GM18861 (cell line): Measurements from ENCODE around the gene CYP26C1.

Experiments used
- ATAC-seq: cut with Tn5 transposase; IDR thresholded peaks from one replicate; pipeline ENCODE4 v1.9.1; 2021; ENCODE audit not compliant: unreplicated experiment

Gene CYP26C1

GRCh38 chr10:93059975-93060886 lies at the start of gene CYP26C1:
Gene CYP26C1, plus strand, starts transcription at chr10:93060798. Its CDS starts 466 bp downstream, at chr10:93061264.
- ATAC-seq = no peak

GRCh38 chr10:93015722-93016121 lies 44.9 kb upstream of the CYP26C1 start:
- no peak for ATAC-seq

DNA sequence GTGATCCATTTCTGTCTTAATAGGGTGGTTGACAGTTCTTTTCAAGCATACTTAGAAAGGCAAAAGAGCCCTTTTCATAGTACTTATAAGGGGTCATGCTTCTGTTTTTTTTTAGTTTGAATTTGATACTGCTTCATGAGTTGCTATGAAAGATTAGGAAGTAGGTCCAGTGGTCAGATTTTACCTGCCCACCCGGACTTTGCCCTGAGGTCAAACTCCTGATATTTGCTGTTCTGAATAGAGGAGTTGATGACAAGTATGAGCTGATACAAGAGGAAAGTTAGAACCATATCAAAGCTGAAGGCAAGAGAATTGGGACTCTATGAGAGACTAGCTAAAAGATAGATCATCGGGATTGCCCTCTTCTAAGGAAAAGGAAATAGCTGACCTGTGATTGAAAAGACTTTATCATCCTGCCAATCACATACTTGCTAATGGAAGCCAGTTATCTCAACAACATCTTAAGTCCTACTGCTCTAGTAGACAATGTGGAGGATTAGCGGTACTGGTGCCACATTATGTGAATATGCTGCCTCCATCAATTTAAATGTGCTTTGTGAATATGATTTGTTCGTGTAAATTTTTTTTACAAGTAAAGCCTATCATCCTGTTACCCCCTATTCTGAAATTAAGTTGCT lies 37.5 kb upstream of the CYP26C1 start:
- ATAC-seq = no peak

DNA sequence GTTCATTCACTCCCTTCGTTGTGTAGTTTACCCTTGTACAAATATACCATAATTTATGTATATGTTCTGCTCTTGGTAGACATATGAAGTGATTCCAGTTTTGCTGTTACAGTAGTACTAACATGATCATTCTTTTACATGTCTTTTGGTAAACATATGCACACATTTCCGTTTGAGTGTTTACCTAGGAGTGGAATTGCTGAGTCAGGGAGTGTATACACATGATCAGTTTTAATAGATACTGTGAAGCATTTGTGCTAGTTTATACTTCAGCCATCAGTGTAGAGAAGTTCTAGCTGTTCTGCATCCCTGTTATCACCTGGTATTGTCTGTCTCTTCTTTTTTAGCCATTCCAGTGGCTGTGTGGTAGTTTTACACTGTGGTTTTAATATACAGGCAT lies 34.5 kb upstream of the CYP26C1 start:
- ATAC-seq = no peak

GRCh38 chr10:93027508-93027907 lies 33.1 kb upstream of the CYP26C1 start:
- ATAC-seq = no peak

- ATAC-seq = no peak
Measured at GRCh38 chr10:93028883-93029282, 31.7 kb upstream of the CYP26C1 start.

- no peak for ATAC-seq
Measured at GRCh38 chr10:93030409-93030808, 30.2 kb upstream of the CYP26C1 start.

DNA sequence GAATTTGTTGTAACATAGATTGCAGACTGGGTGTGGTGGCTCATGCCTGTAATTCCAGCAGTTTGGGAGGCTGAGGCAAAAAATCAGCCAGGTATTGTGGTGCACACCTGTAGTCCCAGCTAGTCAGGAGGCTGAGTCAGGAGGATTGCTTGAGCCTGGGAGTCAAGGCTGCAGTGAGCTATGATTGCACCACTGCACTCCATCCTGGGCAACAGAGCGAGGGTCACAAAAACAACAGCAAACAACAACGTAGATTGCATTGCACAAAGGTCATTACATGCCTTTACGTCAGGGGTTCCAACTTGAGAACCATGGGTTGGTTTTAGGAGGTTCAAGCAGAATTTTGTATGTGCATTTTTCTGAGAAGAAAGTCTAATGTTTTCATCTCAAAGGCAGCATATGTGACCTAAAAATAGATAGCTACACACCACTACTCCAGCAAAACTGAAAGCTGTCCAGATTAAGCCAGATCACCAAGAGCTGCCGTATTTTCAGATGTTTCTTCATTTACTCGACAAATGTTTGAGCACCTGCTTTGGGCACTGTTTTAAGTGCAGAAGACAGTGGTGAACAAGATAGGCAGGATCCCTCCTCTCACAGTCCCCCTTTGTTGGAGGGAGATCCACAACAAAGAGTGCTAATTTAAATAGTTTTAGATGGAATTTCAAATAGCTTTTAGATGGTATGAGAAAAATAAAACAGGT lies 28.3 kb upstream of the CYP26C1 start:
- no peak for ATAC-seq

DNA sequence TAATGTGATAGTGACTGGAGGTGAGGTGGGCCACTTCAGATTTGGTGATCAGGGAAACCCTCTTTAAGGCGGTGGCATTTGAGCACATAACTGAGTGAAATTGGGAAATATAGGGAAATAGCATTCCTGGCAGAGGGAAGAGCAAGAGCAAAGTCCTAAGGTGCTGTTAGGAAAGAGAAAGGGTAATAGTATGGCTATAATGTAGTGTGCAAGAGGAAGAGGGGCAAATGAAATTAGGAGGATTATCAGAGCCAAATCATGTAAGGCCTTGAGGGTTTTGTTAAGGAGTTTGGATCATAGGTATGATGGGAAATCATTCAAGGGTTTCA lies 27.8 kb upstream of the CYP26C1 start:
- ATAC-seq = no peak

GRCh38 chr10:93034426-93034825 lies 26.2 kb upstream of the CYP26C1 start:
- ATAC-seq = no peak

- ATAC-seq = no peak
Measured at GRCh38 chr10:93039110-93039509, 21.5 kb upstream of the CYP26C1 start.

DNA sequence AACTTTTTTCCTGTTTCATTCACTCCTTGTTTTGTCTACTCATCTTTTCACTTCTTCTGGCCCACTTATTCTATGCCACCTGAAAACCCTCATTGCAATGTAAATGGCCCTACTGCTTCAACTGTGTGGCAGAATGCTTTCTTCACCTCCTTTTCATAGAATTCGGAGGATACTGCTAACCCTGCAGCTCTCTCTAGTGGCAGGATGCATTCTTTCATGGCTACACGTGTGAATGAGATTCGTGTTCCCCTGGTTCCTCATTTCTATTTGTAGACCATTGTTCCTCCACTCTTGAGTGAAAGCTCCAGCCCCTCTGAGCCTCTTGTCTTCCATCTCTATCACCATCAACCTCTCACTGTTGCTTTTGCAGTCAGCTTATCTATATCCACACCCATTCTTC lies 20.9 kb upstream of the CYP26C1 start:
- no peak for ATAC-seq

GRCh38 chr10:93054486-93054885 lies 6.1 kb upstream of the CYP26C1 start:
- no peak for ATAC-seq

DNA sequence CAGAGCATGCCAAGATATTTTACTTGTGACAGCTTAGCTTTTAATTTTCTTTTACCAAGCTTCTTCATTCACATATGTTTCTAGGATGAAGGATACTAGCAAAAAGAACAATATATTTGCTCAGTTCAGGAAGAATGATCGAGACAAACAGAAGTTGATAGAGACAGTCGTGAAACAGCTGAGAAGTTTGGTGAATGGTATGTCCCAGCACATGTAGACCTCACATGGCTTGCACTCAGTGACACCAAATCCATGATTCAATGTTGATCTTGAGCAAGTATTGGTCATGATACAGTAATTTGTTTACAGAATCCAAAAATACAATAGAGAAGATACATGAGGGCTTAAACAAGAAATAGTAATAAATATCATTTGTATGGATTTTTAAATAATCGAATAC lies 2.5 kb upstream of the CYP26C1 start:
- no peak for ATAC-seq

DNA sequence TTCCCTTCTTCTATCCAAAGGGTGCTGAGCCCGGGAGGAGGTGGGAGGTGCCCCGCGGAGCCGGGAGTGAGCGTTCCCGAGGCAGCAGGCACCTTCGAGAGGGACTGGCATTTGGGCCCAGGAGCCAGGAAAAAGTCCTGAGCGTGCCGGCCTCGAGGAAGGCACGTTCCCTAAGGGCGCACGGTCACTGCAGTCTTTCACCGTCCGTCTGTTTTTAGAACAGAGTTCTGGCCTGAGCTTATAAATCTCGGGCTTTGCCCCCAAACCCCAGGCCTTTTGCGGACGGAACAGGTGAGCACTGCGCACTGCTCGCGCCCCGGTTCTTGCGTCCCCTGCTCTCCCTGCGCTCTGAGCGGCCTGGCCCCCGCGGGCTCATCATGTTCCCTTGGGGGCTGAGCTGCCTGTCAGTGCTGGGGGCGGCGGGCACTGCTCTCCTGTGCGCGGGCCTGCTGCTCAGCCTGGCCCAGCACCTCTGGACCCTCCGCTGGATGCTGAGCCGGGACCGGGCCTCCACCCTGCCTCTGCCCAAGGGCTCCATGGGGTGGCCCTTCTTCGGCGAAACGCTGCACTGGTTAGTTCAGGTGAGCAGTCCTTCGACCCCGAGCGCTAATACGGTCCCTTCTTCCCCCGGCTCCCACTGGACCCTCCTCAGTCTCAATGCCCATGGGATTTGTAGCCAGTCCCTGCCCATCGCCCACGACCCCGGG lies 442 bp downstream of the CYP26C1 start:
- no peak for ATAC-seq

DNA sequence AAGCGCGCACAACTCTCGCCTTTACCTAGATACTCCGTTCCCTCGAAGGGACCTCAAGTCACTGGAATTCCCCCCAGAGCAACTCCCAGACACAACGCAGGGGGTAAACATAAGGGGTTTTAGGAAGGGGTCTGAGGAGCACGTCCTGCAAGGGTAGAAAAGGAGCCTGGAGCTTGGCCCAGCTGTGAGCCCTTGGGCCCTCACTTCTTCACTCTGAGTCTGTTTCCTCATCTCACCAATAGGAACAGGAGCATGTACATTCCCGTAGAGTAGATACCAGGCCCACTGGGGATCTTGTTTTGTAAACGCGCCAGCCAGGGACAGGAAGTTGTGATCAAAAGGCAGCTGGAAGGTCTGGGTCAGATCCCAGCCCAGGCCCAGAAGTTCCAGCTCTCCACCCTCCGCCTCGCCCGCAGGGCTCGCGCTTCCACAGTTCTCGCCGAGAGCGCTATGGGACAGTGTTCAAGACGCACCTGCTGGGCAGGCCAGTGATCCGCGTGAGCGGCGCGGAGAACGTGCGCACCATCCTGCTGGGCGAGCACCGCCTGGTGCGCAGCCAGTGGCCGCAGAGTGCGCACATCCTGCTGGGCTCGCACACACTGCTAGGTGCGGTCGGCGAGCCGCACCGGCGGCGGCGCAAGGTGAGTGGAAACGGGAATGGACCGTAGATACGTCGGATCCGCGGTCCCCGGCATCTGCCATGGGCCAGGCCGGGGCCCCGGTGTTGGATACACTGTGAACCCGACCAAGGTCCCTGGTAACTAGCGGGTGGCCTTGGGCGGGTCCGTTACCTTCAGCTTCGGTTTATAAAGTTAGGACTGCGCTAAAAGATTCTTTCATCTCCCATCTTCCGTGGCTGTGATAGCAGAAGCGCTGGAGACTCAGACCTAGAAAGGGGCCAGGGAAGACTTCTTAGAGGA lies 1.3 kb downstream of the CYP26C1 start:
- ATAC-seq = no peak

- no peak for ATAC-seq
Measured at GRCh38 chr10:93062514-93063143, 2.0 kb downstream of the CYP26C1 start.

DNA sequence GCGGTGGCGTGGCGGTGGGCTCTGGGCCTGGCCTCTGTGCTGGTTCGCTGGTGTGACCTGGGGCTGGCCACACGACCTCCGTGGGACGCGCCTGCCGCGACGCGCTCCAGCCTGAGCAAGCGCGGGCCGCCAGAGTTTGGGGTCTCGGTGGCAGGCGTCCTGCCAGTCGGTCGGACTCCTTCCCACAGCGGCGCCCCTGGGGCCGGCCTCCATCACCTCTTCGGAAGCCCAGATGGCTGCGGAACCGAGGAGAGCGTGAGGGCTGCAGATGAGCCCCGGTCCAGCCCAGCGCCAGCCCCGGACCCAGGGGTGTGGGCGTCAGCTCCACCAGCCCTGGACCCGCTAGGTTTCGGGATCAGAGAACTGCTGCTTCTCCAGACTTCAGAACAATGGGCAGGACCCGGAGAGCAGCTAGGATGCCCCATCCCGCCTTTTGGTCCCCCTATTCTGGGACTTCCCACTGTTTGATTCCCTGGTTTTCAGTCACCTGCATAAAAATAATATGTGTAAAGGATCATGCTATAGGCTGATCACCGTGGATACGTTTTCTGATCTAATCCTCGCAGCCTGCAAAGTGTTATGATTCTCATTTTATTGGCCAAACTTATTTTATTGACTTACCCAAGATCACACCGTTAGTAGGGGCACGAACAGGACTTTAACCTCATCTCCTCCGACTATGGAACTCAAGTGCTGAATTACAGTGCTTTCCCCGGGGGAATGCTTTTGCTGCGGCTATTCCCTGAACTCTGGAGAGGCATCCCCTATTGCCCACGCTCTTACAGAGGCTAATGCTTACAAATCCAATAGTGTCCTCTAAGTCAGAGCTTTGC lies 2.8 kb downstream of the CYP26C1 start:
- ATAC-seq = no peak
